Stimulated activated CD8-positive, alpha-beta memory T cell treated with anti-CD3 and anti-CD28 coated beads, Interleukin-12 subunit alpha, Interleukin-12 subunit beta, amount 100 ng/mL, for 24 hours (primary cell): ENCODE data around the gene INTS3.
A peak's percentile ranks its signal among the peaks of the same experiment; 100 is the strongest.

Experiments
- DNase-seq: peaks from one replicate; pipeline ENCODE4 v3.0.0-alpha.2; 2020; ENCODE audit errors: extremely low read depth

INTS3 gene

DNA sequence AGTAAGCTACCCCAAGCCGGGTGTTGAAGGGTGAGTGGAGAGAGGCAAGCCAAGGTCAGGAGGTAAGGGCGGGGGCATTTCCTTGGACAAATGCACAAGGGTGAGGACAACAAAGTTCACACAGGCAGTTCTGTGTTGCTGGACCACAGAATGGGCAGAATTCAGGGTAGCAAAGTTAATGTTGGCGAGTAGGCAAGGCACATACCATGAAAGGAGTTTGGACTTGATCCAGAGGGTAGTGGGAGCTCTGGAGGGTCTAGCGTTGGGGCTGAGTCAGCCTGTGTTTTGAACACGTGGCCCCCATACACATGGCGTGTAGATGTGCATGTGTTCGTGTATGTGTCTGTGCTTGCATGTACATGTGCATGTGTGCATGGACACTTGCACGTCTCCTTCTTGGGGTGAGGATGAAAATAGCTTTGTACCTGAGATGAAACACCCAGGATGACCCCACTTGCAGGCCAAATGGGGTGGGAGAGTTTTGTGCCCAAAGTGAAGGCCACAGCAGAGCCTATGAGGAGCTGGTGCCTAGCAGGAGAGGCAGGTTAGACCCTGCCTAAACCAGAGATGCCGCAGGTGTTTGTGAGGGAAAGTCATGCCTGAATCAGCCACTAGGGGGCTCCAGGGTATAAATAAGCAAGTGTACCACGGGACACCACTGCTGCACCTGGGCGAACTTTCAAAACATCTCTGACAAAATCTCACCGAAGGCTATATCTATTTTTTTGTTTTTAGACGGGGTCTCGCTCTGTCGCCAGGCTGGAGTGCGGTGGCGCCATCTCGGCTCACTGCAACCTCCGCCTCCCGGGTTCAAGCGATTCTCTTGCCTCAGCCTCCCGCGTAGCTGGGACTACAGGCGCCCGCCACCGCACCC is 69.2 kb downstream of the INTS3 start:
- DNase-seq: peak; percentile 48

DNA sequence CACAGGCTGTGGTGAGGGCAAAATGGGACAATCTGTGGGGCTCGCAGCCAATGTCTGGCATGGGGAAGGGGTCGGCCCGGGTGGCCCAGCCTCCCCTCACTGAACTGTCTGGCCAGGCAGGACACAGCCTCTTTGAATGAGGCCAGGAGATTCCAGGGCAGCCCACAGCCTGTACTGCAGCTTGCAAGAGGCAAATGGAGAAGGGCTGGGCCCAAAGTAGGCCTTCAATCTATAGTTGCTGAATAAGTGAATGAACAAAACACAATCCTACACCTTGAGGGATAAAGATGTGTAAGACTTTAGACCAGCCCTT is 70.6 kb downstream of the INTS3 start:
- DNase-seq: no peak

DNA sequence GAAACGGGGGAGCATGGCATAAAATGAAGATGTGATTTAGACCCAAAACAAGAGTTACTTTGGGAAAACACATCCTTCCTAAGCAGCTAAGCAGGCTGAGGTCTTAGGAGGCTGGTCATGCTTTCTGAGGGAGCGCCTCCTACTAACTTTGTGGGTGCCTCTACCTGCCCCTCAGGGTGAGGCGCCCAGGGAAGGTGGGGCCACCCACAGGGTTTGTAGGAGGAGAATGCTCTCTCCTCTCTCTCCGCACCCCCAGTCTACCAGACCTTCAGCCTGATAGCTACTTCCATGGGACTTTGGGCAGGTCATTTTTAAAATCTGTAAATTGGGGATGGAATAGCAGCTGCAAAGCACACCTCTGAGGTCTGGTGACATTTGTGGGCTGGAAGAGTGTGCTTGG is 71.2 kb downstream of the INTS3 start:
- DNase-seq: no peak

DNA sequence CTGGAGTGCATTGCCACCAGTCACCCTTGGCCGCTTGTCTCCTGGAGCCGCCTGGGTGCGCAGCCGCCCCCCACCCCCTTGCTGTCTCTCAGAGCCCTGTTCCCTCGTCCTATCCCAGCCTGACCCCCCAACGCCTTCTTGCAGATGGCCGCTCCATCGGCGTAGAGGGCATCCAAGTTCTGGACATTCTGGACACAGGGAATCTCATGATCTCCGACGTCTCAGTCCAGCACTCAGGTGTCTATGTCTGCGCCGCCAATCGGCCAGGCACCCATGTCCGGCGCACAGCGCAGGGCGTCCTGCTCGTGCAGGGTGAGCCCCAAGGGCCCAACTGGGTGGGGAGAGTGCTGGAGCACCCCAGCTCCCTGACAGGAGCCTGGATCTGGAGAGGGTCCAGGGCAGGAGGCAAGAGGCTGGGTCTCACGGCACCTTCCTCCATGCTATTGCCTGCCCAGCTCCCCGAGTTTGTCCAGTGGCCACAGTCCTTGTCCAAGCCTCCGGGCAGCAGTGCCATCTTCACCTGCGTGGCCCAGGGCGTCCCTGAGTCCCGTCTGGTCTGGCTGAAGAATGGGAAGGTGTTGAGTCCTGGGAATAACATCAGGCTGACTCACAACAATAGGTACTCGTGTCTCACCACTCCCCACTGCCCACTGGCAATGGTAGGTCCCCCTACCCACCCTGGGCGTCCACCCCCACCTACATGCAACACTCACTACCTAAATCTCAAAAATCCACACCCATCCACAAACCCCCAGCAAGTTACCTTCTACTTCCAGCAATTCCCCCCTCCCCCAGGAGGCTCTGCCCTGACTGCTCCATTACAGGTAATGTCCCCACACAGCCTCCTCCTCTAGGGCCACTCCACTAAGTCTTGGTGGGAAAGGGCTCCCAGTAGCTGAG is 72.0 kb downstream of the INTS3 start:
- DNase-seq: no peak

DNA sequence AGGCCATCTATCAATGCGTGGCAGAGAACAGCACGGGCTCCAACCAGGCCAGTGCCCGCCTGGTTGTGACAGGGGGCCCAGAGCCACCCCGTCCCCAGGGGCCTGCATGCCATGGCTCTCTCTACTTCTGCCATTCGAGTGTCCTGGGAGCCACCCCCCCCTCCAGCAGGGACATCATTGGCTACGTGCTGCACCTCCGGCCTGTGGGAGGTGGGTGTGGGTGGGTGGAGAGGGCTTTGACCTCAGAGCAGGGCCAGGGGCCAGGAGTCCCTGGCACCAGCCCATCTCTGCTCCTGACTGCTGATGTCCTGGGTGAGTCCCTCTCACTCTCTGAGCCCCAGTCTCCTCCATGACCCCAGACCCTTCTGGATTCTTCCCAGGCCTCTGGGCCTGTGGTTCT is 72.7 kb downstream of the INTS3 start:
- no peak for DNase-seq

DNA sequence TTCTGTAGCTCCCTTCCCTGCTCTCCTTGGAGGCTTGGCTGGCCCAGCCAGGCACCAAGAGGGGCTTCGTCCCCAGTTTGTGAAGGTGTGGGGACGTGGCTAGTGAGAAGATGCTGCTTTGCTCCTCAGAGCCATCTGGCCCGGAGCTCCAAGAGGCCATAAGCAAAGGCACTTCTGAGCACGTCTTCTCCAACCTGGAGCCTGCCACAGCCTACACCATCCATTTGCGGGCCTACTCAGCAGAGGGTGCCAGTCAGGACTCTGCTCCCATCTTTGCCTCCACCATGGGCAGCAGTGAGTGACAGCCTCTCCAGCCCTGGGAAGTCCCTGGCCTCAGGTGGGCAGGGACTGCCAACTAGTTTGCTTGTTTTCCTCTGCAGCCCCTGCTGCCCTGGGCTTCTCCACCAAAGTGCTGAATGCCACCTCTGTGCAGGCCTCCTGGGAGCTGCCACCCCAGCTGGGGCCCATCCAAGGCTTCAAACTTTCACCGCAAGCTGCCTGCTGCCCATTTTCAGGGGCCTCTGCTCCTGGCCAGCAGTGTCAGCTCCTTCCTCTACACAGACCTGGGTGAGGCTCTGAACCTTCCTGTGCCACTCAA is 73.3 kb downstream of the INTS3 start:
- no peak for DNase-seq

DNA sequence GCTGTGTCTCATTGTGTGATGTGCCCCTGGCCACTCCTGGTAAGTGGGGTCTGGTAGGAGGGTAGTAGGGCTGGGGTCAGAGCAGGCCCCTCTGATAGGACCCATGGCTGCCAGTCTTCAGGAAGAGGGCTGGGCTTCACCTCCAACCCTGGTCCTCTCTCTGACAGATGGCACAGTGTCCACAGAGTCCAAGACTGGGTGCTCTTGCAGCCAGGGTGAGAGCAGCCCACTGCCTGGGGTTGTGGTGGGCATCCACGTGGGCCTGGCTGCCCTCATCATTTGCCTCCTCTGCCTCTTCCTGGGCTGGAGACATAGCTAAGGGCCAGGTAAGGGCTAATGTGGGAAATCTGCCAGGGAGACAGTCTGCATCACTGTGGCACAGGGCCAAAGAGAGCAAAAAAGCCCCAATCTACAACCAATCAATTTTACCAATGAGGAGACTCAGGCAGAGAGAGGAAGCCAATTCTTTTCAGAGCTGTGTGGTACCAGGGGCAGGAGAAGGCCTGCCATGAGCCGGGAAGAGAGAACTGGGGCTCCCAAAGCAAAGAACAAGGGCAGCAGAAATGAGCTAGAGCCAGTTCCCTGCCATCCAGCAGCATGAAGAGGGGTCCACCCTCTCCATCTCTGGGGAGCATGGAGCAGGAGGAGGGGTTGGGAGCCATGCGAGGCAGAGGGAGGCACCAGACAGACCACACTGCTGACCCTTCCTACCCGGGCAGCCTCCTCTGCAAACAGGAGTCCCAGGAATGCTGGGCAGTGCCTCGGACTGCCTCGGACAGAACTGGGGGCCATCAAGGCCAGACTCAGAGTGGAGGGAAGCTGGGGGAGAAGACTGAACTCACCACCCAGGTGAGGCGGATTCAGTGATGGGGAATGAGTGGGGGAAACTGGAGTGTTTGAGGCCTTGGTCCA is 74.2 kb downstream of the INTS3 start:
- DNase-seq: no peak

DNA sequence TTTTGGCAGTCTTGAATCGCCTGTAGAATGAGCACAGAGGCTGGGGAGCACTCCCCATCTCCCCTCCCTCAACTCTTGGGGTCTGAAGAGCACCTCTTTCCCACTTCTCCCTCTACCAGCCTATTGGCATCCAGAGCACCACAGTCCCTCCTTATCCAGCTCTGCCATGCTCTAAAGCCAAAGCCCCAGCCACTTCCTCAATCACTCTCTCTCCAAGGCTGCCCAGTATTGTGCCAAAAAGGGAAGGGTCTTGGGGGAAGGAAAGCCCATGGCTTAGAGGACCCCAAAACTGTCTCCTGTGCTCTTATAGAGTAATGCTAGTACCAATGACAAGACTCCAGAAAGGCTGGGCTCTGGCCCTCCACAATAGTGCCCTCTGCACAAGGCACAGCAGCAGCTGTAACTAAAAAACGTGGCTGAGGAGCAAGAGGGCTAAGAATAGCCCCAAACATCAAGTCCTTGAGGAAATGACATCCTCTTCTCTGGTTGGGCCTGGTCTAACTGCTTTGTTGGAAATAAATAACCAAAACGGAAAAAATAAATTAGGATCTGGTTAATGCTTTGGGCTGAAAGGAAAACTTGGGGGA is 75.7 kb downstream of the INTS3 start:
- DNase-seq: no peak

DNA sequence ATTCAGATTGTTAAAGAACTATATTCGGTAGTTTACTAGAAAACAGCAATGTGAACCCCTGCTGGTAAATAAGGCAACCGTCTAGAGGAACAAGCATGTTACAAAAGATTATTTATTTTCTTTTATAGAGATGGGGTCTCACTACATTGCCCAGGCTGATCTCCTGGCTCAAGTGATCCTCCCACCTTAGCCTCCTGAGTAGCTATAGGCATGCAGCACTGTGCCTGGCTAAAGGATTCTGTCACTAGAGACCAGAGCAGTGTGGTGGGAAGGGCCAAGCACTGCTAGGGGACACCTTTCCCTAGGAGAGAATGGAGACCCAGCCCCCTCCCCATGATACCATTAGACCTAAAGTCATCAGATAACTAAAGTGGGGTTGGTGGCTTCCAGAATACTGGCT is 76.3 kb downstream of the INTS3 start:
- DNase-seq: no peak

DNA sequence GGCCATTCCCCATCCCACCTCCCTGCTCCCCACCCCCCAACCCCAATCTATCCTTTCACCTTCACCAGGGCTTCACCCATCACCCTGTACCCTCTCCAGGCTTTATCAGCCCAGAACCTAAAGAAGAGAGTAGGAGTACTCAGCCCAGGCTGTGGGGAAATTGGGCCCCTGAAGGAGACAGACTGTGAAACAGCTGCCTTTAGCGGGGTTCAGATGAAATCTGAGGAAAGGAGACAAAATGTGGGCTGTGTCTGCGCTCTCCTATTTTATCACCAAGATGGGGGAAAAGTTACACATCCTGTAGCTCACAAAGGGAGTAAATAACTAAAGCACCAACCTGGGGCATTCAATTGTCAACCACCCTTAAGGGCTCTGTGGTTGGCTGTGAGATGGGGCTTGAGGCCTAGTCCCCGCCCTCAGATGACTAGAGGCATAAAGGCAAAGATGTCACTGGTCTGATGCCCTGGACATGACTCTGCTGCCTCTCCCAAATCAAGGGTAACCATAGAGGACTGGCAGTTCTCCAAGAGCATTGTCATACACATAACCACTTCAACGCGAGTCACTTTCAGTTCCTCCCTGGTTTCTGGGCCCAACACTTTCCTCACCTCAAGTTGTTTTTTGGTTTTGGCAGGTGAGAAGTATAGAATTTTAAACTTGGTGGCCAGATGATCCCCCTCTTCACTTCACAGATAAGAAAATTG is 77.3 kb downstream of the INTS3 start:
- peak; percentile 43 for DNase-seq

DNA sequence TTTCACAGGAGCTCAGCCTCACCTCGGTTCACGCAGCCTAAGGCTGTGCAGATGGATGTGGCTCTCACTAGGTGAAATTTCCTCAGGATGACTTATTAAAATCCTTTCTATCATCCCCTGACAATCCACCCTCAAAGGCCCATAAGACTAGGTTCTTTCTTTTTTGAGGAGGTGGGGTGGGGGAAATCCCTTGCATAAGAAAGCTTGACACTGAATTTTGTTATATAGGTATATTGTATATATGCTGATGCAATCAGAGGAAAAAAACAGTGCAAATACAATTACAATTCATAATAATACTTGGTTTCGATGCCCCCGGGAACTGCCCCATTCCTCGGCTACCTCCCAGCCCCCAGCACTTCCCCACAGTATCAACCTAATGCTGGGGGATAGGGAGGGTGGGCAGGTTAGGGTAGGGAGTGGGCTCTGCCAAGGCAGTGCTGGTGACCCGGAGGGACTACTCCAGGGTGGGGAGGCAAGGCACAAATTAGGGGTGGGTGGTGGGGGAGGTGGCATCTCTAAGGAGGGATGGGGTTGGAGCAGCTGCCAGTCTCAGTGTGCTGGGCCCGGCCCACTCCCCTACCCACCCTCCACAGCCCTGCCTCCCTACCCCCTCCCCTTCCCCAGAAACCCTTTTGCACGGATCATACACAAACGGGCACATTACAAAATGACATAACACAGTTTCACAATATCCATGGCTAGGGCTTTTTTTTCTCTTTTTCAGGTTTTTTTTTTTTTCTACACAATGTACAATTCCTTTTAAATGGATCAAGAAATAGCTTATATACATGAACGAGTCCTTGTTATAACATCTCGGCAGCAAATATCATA is 78.3 kb downstream of the INTS3 start:
- no peak for DNase-seq

DNA sequence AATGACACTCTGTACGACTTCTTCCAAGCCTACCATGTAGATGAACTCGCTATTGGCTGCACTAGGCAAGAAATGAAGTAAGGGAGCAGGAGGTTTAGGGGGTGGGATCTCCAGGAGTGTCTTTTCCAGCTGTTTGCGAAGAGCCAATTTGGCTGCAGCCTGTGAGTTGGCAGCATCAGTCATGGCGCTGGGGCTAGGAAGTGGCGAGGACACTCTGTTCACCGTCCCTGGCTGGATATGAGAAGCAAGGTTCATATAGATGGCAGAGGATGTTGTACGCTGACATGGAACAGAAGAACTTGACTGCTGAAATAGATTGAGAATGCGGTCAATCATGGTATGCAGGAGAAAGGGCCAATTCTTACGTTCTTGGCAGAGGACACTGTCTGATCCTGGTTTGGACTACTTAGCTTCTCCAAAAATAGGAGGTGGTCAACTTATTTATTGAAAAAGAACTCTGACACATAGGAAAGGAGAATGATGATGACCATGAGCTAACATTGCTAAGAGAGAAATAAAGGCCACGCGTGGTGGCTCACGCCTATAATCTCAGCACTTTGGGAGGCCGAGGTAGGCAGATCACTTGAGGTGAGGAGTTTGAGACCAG is 88.5 kb downstream of the INTS3 start:
- no peak for DNase-seq

DNA sequence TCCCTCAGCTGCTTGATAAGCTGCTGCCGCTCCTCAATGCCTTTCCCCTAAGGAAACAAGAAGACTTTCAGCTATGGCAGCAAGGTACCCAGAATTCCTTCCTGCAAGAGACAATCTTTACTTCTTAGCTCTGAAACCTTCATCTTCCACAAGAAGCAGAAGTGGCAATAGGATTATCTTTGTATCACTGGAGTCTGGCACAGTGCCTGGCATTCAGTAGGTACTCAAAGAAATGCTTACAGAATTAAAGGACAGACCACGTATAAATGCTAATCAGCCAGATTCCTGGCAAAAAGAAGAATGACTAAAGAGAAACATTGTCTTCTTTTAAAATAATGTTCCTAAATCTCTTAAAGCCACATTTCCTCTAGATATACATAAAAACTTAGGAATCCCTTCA is 91.0 kb downstream of the INTS3 start:
- no peak for DNase-seq
